Upper lobe of left lung (tissue), 4 donors: ENCODE measurements around the gene MYO5B.

Source experiments
- EP300 ChIP-seq, 4 donors: sonication (generic); formaldehyde crosslinking; IDR thresholded peaks; one replicate each; pipeline ENCODE4 v1.5.1; 2017; ENCODE audit warnings: antibody characterized with exemption in 4 of 4, control low read depth in 2 of 4
- POLR2A ChIP-seq, 4 donors: fragments of 450-650 bp; IDR thresholded peaks; one replicate each; pipeline ENCODE4 v1.5.1; 2016 to 2017; ENCODE audit warnings: antibody characterized with exemption in 4 of 4, mild to moderate bottlenecking in 2 of 4
- POLR2AphosphoS5 ChIP-seq, 2 donors: sonication (generic); formaldehyde crosslinking; IDR thresholded peaks; one replicate each; pipeline ENCODE4 v1.5.1; 2017; ENCODE audit warnings: antibody characterized with exemption in 2 of 2
- TF ChIP-seq, protein P1 (sequence below), 6 experiments: fragments of 450-650 bp in 4 of 6; fragments of 200-600 bp in 2 of 6; sonication (generic) in 2 of 6; IDR thresholded peaks; one replicate each; pipeline ENCODE4 v1.5.1; 2016 to 2019; ENCODE audit warnings: antibody characterized with exemption in 6 of 6

DNA sequence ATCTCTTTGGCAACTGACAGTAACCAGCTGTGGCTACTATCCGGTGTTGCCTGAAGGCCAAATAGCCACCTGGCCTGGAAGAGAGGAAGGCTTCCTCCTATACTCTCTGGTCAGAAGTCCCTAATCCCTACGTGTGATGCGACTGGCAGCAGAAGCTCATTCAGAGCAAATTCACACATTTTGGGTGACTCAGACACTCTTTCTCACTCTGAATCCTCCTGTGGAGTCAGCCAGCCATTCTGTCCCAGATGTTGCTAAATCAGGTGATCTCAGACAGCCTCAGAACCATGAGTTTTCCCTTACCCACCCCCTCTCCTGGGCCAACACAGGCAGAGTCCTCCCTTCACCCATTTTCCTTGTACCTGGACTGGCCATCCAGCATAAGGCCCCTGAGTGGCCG is 36.7 kb upstream of the MYO5B start:
- TF ChIP-seq POLR2AphosphoS5 (IDR thresholded peaks at IDR 0.05) (no peak), POLR2A (IDR thresholded peaks at IDR 0.05) (no peak), EP300 (IDR thresholded peaks at IDR 0.05) (no peak)
- TF ChIP-seq, protein P1, sequence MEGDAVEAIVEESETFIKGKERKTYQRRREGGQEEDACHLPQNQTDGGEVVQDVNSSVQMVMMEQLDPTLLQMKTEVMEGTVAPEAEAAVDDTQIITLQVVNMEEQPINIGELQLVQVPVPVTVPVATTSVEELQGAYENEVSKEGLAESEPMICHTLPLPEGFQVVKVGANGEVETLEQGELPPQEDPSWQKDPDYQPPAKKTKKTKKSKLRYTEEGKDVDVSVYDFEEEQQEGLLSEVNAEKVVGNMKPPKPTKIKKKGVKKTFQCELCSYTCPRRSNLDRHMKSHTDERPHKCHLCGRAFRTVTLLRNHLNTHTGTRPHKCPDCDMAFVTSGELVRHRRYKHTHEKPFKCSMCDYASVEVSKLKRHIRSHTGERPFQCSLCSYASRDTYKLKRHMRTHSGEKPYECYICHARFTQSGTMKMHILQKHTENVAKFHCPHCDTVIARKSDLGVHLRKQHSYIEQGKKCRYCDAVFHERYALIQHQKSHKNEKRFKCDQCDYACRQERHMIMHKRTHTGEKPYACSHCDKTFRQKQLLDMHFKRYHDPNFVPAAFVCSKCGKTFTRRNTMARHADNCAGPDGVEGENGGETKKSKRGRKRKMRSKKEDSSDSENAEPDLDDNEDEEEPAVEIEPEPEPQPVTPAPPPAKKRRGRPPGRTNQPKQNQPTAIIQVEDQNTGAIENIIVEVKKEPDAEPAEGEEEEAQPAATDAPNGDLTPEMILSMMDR (IDR thresholded peaks at IDR 0.05) = no peak
